HepG2 (cell line): ENCODE measurements around the gene AGAP1. TPM values are rescaled to one million over a fixed set of nuclear protein-coding genes. Genes with fewer than 3 reads are reported as not detected.

Source experiments
- BATF2 ChIP-seq: sonication (generic); formaldehyde crosslinking; IDR thresholded peaks from 2 replicates; pipeline ENCODE4 v1.8.0; 2022; ENCODE audit warnings: mild to moderate bottlenecking, missing genetic modification reagents, moderate library complexity
- BRF2 ChIP-seq: sonication (generic); formaldehyde crosslinking; IDR thresholded peaks from 2 replicates; pipeline ENCODE4 v1.8.1; 2022; ENCODE audit warnings: mild to moderate bottlenecking, missing genetic modification reagents
- HINFP ChIP-seq: sonication (generic); formaldehyde crosslinking; IDR thresholded peaks from 2 replicates; pipeline ENCODE4 v1.4.0; 2020; ENCODE audit warnings: low read depth, mild to moderate bottlenecking, missing genetic modification reagents
- KLF11 ChIP-seq: IDR thresholded peaks from 2 replicates; pipeline ENCODE4 v1.6.1; 2016; ENCODE audit warnings: missing compliant biosample characterization
- LRRFIP1 ChIP-seq: sonication (generic); formaldehyde crosslinking; conservative IDR thresholded peaks from 2 replicates; pipeline ENCODE4 v1.4.0; 2020; ENCODE audit warnings: missing genetic modification reagents
- SKIL ChIP-seq: sonication (generic); formaldehyde crosslinking; IDR thresholded peaks from 2 replicates; pipeline ENCODE4 v1.8.0; 2022; ENCODE audit warnings: missing genetic modification reagents, mild to moderate bottlenecking, moderate library complexity, borderline replicate concordance
- SMYD3 ChIP-seq: sonication (generic); formaldehyde crosslinking; IDR thresholded peaks from 2 replicates; pipeline ENCODE4 v1.8.1; 2023; ENCODE audit warnings: mild to moderate bottlenecking, missing genetic modification reagents
- TFDP2 ChIP-seq: sonication (generic); formaldehyde crosslinking; IDR thresholded peaks from 2 replicates; pipeline ENCODE4 v1.4.0; 2020; ENCODE audit warnings: missing genetic modification reagents
- TOPORS ChIP-seq: sonication (generic); formaldehyde crosslinking; IDR thresholded peaks from 2 replicates; pipeline ENCODE4 v1.8.0; 2023; ENCODE audit warnings: mild to moderate bottlenecking, missing genetic modification reagents
- ZFP90 ChIP-seq: sonication (generic); formaldehyde crosslinking; IDR thresholded peaks from 2 replicates; pipeline ENCODE4 v1.8.0; 2022; ENCODE audit warnings: missing genetic modification reagents, mild to moderate bottlenecking, inconsistent platforms, borderline replicate concordance
- ZNF282 ChIP-seq: fragments of 450-650 bp; IDR thresholded peaks from 2 replicates; pipeline ENCODE4 v1.6.1; 2018; ENCODE audit not compliant: partially characterized antibody
- polyA plus RNA-seq, 8 experiments: library from polyadenylated mRNA; depleted of rRNA in 3 of 8; stranded (reverse) in 7 of 8; unstranded in 1 of 8; fragments of >200 nt; fragmentation: Illumina TruSeq in 4 of 8; extraction: Trizol in 4 of 8; gene quantifications; 2 replicates each; pipeline versions ENCODE4 v1.2.1 to v1.2.3, GENCODE V29; 2011 to 2016; ENCODE audit warnings: low read depth in 4 of 8, missing spikeins in 1 of 8, mixed read lengths in 1 of 8; ENCODE audit not compliant: insufficient read depth in 1 of 8
- total RNA-seq, 5 experiments: library from RNA; depleted of rRNA; stranded (reverse); fragments of >200 nt; fragmentation: Illumina TruSeq; extraction: Trizol; gene quantifications; 2 replicates each; pipeline ENCODE4 v1.2.3, GENCODE V29; 2016; ENCODE audit warnings: low read depth in 1 of 5
- TF ChIP-seq, protein P1 (sequence below): sonication (generic); formaldehyde crosslinking; IDR thresholded peaks from 2 replicates; pipeline ENCODE4 v1.5.0; 2020; ENCODE audit warnings: mild to moderate bottlenecking, missing genetic modification reagents
- TF ChIP-seq, protein P2 (sequence below): sonication (generic); formaldehyde crosslinking; IDR thresholded peaks from 2 replicates; pipeline ENCODE4 v1.5.1; 2020; ENCODE audit warnings: missing genetic modification reagents, mild to moderate bottlenecking, borderline replicate concordance

Gene AGAP1
- total and polyA plus RNA-seq, 2 of the 13 experiments (the other 11 are each of a cell fraction or from before 2014, with no cell fraction given) = 21.2 to 32.7 TPM

- TF ChIP-seq ZFP90 (CRISPR knock-in tag) = no peak
- no peak for TF ChIP-seq SMYD3 (CRISPR knock-in tag)
- no peak for TF ChIP-seq TFDP2 (CRISPR knock-in tag)
- TF ChIP-seq, protein P1, sequence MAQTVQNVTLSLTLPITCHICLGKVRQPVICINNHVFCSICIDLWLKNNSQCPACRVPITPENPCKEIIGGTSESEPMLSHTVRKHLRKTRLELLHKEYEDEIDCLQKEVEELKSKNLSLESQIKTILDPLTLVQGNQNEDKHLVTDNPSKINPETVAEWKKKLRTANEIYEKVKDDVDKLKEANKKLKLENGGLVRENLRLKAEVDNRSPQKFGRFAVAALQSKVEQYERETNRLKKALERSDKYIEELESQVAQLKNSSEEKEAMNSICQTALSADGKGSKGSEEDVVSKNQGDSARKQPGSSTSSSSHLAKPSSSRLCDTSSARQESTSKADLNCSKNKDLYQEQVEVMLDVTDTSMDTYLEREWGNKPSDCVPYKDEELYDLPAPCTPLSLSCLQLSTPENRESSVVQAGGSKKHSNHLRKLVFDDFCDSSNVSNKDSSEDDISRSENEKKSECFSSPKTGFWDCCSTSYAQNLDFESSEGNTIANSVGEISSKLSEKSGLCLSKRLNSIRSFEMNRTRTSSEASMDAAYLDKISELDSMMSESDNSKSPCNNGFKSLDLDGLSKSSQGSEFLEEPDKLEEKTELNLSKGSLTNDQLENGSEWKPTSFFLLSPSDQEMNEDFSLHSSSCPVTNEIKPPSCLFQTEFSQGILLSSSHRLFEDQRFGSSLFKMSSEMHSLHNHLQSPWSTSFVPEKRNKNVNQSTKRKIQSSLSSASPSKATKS (CRISPR knock-in tag) = no peak
- TF ChIP-seq KLF11 (CRISPR knock-in tag) = no peak
- TF ChIP-seq BRF2 (CRISPR knock-in tag) = no peak
- no peak for TF ChIP-seq ZNF282
- no peak for TF ChIP-seq BATF2 (CRISPR knock-in tag)
- TF ChIP-seq HINFP (CRISPR knock-in tag) = no peak
- no peak for TF ChIP-seq TOPORS (CRISPR knock-in tag)
- TF ChIP-seq, protein P2, sequence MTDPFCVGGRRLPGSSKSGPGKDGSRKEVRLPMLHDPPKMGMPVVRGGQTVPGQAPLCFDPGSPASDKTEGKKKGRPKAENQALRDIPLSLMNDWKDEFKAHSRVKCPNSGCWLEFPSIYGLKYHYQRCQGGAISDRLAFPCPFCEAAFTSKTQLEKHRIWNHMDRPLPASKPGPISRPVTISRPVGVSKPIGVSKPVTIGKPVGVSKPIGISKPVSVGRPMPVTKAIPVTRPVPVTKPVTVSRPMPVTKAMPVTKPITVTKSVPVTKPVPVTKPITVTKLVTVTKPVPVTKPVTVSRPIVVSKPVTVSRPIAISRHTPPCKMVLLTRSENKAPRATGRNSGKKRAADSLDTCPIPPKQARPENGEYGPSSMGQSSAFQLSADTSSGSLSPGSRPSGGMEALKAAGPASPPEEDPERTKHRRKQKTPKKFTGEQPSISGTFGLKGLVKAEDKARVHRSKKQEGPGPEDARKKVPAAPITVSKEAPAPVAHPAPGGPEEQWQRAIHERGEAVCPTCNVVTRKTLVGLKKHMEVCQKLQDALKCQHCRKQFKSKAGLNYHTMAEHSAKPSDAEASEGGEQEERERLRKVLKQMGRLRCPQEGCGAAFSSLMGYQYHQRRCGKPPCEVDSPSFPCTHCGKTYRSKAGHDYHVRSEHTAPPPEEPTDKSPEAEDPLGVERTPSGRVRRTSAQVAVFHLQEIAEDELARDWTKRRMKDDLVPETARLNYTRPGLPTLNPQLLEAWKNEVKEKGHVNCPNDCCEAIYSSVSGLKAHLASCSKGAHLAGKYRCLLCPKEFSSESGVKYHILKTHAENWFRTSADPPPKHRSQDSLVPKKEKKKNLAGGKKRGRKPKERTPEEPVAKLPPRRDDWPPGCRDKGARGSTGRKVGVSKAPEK (CRISPR knock-in tag) = no peak
- no peak for TF ChIP-seq LRRFIP1 (CRISPR knock-in tag)
- no peak for TF ChIP-seq SKIL (CRISPR knock-in tag)
Measured at GRCh38 chr2:236008857-236009256, 515.0 kb downstream of the AGAP1 start (continued).
